GM19193 (cell line): ENCODE measurements around the gene GSK3B.

ENCODE experiments used
- POLR2A ChIP-seq: IDR thresholded peaks from 4 replicates; pipeline ENCODE4 v1.6.1; 2011; ENCODE audit not compliant: insufficient read depth, insufficient read length; ENCODE audit errors: extremely low read depth

Gene GSK3B

DNA sequence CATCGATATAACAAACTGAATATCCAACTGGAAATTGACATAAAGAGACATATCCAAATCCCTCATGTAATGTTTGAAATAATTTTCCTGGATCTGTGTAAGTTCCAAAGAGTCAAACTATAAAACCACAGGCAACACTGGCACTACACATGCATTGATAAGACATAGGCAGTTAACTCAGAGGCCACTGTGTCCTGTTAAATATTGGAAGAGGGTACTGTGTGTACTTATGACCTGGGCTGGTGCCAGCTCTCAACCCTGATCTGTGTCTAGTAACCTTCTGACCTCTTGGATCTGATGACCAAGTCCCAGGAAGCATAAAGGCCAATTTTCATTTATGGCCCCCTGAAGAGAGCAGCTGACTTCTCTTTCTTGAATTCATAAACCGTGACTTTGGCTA lies 307.8 kb downstream of the GSK3B start:
- TF ChIP-seq POLR2A, result no peak

DNA sequence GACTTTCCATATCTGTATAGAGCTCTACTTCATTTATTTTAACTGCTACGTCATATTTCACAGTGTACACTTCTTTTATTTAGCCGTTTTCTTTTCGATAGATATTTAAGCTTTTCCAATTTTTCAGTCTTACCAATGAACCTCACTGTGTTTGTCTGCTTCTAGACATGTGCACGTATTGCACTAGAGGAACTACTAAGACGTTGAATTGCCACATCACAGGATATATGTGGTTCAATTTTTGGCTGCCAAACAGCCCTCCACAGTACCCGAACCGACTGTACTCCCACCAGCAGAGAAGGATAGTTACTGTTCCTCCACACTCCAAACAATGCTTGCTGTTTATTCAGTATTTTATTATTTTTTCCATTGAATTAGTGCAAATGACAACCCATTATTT lies 310.4 kb downstream of the GSK3B start:
- TF ChIP-seq POLR2A, result no peak

DNA sequence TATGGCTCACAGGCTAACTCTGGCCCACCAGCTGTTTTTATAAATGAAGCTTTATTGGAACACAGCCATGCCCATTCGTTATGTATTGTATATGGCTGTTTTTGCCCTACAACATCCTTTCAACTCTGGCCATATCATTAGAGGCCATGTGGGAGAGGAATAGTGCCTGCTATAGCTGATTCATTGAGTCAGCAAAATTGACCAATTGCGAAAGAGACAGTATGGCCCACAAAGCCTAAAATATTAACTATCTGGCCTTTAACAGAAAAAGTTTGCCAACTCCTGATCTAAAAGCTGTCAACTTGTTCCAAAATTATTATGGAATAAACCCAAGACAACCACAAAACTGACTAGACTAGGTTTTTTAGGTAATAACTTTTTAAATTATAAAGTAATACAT lies 311.0 kb downstream of the GSK3B start:
- TF ChIP-seq POLR2A, result no peak

DNA sequence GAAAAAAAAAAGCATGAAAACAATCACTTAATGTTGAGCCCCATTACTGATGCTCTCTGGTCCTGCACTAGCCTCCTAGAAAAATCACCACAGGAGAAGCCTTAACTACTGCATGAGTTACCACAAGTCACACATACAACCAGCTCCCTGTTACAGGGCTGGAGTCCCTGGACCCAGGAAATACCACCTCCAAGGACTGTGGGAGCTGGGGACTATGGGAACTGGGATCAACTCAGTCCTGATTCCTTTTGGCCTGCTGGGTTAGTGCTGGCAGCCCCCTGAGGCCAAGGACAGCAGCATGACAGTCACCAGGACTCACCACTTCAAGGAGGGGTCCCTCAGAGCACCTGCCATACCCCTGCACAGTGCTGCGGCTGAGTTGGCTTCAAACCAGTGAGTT lies 311.8 kb downstream of the GSK3B start:
- TF ChIP-seq POLR2A, result no peak

DNA sequence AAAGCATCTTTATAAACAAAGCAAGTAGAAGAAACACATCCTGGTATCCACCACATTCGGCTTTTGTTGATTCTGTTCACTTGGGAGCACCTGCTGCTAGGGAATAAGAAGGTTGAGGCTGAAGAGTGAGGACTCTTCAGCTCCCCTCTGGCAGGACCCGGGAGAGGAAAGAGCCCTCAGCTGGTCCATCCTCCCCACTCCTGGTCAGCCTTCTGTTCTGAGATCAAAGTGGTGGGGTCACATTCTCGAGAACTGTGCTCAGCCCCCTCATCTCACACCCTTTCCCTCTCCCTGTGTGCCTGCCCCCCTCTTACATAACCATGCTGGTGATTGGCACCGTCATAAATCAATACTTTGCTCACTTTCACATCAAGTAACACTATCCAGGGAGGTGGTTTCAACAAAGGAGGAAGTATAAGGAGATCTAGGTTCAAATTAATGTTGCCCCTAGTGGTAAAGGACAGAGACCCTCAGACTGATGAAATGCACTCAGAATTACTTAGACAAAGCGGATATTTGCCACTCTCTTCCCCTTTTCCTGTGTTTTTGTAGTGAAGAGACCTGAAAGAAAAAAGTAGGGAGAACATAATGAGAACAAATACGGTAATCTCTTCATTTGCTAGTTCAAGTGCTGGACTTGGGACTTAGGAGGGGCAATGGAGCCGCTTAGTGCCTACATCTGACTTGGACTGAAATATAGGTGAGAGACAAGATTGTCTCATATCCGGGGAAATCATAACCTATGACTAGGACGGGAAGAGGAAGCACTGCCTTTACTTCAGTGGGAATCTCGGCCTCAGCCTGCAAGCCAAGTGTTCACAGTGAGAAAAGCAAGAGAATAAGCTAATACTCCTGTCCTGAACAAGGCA lies 312.7 kb downstream of the GSK3B start, which contains the start of gene NR1I2:
Gene NR1I2 (plus strand): TSS at position 772 of the 869 bp plus-strand sequence.
- TF ChIP-seq POLR2A, result no peak

DNA sequence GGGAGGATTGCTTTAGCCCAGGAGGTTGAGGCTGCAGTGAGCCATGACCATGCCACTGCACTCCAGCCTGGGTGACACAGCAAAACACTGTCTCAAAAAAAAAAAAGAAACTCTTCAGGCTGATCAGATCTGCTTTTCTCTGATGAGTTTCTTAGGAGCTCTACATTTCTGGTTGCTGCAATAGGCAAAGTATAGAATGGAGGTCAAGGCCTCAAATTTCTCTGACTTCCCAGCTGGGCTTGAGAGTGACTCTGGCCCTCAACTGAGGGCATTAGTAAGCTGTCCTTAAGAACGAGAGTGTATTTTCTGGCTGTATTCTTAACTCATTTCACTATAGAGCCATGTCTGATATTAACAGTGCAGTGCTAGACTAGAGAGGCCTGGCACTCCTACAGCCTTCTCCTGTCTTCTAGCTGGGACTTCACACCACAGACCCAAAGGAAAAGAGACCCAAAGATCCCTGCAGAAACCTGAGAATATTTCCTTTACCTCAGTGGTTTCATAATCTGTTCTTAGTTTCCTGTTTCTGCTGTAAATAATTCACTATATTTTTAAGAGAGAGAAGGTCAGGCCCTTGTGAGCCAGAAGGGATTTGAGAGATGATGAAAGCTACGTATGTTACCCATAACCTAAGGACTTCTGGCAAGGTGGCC lies 314.4 kb downstream of the GSK3B start:
- TF ChIP-seq POLR2A, result no peak

GRCh38 chr3:119778811-119779210 lies 315.4 kb downstream of the GSK3B start:
- no peak for TF ChIP-seq POLR2A

GRCh38 chr3:119778176-119778575 lies 316.1 kb downstream of the GSK3B start:
- TF ChIP-seq POLR2A, result no peak

GRCh38 chr3:119776304-119776703 lies 317.9 kb downstream of the GSK3B start:
- TF ChIP-seq POLR2A, result no peak

- no peak for TF ChIP-seq POLR2A
These were observed 319.8 kb downstream of the GSK3B start for GRCh38 chr3:119774444-119774843.
